ENCODE data around the gene BBS12.

The BBS12 gene

GRCh38 chr4:122731676-122732075 is 828 bp upstream of the BBS12 start:
- Mint-ChIP-seq H3K4me3 (peak overlapping the region; percentile 85 to 98), H3K4me1 (ENCODE audit: low read depth in 2 of 2) (peaks cover 9 to 10% of the 10 kb centered on the region in 2 donors), H3K9me3 (no peaks in the 10 kb centered on the region), H3K27ac (peak overlapping the region; percentile 96 to 99), H3K36me3 (ENCODE audit: insufficient read depth) (peaks cover 18% of the 10 kb centered on the region), H3K27me3 (no peaks in the 10 kb centered on the region)
- DNase-seq, result no peak
- no peak for ATAC-seq (replicated peaks)

DNA sequence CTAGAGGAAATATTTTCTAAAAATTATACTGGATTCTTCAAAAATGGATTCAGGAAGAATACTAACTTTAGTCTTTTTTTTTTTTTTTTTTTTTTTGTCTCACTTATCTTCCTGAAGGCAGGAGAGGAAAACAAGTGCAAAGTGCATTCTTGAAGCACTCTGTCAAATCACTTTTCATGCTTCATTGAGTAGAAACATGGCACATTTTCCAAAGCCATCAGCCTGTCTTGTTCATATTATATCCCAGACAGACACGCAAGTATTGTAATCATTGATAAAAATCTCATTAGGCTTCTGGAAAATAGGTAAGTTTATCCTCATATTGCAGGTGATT is 1.2 kb downstream of the BBS12 start:
- no peak for ATAC-seq (replicated peaks)
- peak overlapping the region; percentile 96 to 99 for H3K27ac Mint-ChIP-seq
- H3K4me1 Mint-ChIP-seq (ENCODE audit: low read depth in 2 of 2), result peaks cover 9 to 10% of the 10 kb centered on the region in 2 donors
- H3K4me3 Mint-ChIP-seq, result peak overlapping the region; percentile 85 to 98
- H3K27me3 Mint-ChIP-seq, result no peaks in the 10 kb centered on the region
- DNase-seq, result no peak
- H3K36me3 Mint-ChIP-seq (ENCODE audit: insufficient read depth), result peaks cover 18% of the 10 kb centered on the region
- no peaks in the 10 kb centered on the region for H3K9me3 Mint-ChIP-seq

GRCh38 chr4:122739174-122739573 is 6.7 kb downstream of the BBS12 start:
- H3K27me3 Mint-ChIP-seq, result no peaks in the 10 kb centered on the region
- no peak overlapping the region for H3K4me3 Mint-ChIP-seq
- peaks cover 0 to 3% of the 10 kb centered on the region in 2 donors for H3K4me1 Mint-ChIP-seq (ENCODE audit: low read depth in 2 of 2)
- no peaks in the 10 kb centered on the region for H3K9me3 Mint-ChIP-seq
- ATAC-seq (replicated peaks) (no peak), DNase-seq (no peak)
- H3K36me3 Mint-ChIP-seq (ENCODE audit: insufficient read depth), result peaks cover 2% of the 10 kb centered on the region
- H3K27ac Mint-ChIP-seq, result no peak overlapping the region

DNA sequence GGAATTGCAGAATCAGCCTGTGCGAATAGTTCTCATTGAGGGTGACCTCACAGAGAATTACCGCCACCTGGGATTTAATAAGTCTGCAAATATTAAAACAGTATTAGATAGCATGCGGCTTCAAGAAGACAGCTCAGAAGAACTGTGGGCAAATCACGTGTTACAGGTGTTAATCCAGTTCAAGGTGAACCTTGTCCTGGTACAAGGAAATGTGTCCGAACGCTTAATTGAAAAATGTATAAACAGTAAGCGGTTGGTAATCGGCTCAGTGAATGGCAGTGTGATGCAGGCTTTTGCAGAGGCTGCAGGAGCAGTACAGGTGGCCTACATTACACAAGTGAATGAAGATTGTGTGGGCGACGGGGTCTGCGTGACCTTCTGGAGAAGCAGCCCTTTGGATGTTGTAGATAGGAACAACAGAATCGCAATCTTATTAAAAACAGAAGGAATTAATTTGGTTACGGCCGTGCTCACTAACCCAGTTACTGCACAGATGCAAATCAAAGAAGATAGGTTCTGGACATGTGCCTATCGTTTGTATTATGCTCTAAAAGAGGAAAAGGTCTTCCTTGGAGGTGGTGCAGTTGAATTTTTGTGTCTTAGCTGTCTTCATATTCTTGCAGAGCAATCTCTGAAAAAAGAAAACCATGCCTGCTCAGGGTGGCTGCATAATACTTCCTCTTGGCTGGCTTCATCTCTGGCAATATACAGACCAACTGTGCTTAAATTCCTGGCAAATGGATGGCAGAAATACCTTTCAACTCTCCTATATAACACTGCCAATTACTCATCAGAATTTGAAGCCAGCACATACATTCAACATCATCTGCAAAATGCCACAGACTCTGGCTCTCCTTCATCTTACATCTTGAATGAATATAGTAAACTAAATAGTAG is 10.7 kb downstream of the BBS12 start:
- no peak overlapping the region for H3K4me3 Mint-ChIP-seq
- H3K9me3 Mint-ChIP-seq, result no peaks in the 10 kb centered on the region
- ATAC-seq (replicated peaks), result no peak
- H3K36me3 Mint-ChIP-seq (ENCODE audit: insufficient read depth), result no peaks in the 10 kb centered on the region
- H3K27me3 Mint-ChIP-seq, result no peaks in the 10 kb centered on the region
- no peak for DNase-seq
- no peak overlapping the region for H3K27ac Mint-ChIP-seq
- peaks cover 2 to 6% of the 10 kb centered on the region in 2 donors for H3K4me1 Mint-ChIP-seq (ENCODE audit: low read depth in 2 of 2)

GRCh38 chr4:122744229-122744628 is 11.7 kb downstream of the BBS12 start:
- H3K4me3 Mint-ChIP-seq, result no peak overlapping the region
- peaks cover 2 to 6% of the 10 kb centered on the region in 2 donors for H3K4me1 Mint-ChIP-seq (ENCODE audit: low read depth in 2 of 2)
- ATAC-seq (replicated peaks), result no peak
- no peaks in the 10 kb centered on the region for H3K9me3 Mint-ChIP-seq
- no peaks in the 10 kb centered on the region for H3K36me3 Mint-ChIP-seq (ENCODE audit: insufficient read depth)
- DNase-seq, result no peak
- H3K27me3 Mint-ChIP-seq, result no peaks in the 10 kb centered on the region
- H3K27ac Mint-ChIP-seq, result no peak overlapping the region

- Mint-ChIP-seq H3K27ac (no peak overlapping the region), H3K36me3 (ENCODE audit: insufficient read depth) (no peaks in the 10 kb centered on the region), H3K9me3 (no peaks in the 10 kb centered on the region), H3K4me3 (no peak overlapping the region), H3K27me3 (peaks cover 19 to 20% of the 10 kb centered on the region in 2 donors), H3K4me1 (ENCODE audit: low read depth in 2 of 2) (peaks cover 2 to 6% of the 10 kb centered on the region in 2 donors)
- DNase-seq (no peak), ATAC-seq (replicated peaks) (no peak)
Measured at GRCh38 chr4:122746485-122746965, 14.0 kb downstream of the BBS12 start.

DNA sequence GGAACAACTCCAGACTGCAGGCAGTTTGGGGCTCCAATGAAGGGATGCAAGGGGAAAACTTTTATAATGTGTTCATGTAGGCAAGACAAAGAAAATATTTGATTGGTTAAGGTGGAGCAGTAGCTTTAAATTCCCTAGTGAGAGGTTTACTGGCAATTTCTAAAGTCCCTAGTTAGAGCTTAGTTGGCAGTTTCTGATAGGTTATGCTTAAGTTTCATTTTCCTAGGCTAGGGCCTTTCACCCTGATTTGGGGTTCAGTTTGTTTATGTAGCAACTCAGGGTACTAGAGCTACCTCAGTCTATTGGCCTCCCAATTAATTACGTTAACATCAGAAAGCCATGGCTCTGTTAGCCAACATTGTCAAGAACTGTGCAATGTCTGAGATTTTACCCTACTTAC is 14.6 kb downstream of the BBS12 start:
- Mint-ChIP-seq H3K4me1 (ENCODE audit: low read depth in 2 of 2) (peaks cover 2 to 6% of the 10 kb centered on the region in 2 donors), H3K4me3 (no peak overlapping the region), H3K36me3 (ENCODE audit: insufficient read depth) (no peaks in the 10 kb centered on the region), H3K27ac (no peak overlapping the region), H3K9me3 (no peaks in the 10 kb centered on the region), H3K27me3 (peaks cover 24 to 25% of the 10 kb centered on the region in 2 donors)
- ATAC-seq (replicated peaks), result no peak
- DNase-seq, result no peak

- Mint-ChIP-seq H3K9me3 (no peaks in the 10 kb centered on the region), H3K27me3 (peaks cover 30 to 31% of the 10 kb centered on the region in 2 donors), H3K4me3 (no peak overlapping the region), H3K27ac (no peak overlapping the region), H3K4me1 (ENCODE audit: low read depth in 2 of 2) (peaks cover 2 to 6% of the 10 kb centered on the region in 2 donors), H3K36me3 (ENCODE audit: insufficient read depth) (no peaks in the 10 kb centered on the region)
- ATAC-seq (replicated peaks) (no peak), DNase-seq (no peak)
Measured at GRCh38 chr4:122747883-122748282, 15.4 kb downstream of the BBS12 start.

- Mint-ChIP-seq H3K36me3 (ENCODE audit: insufficient read depth) (no peaks in the 10 kb centered on the region), H3K4me1 (ENCODE audit: low read depth in 2 of 2) (peaks cover 2 to 6% of the 10 kb centered on the region in 2 donors), H3K9me3 (no peaks in the 10 kb centered on the region), H3K27ac (no peak overlapping the region), H3K4me3 (no peak overlapping the region), H3K27me3 (peaks cover 35 to 41% of the 10 kb centered on the region in 2 donors)
- DNase-seq, result no peak
- ATAC-seq (replicated peaks), result no peak
Measured at GRCh38 chr4:122749704-122750454, 17.4 kb downstream of the BBS12 start.

- Mint-ChIP-seq H3K27me3 (peaks cover 24 to 43% of the 10 kb centered on the region in 2 donors), H3K4me3 (no peak overlapping the region), H3K36me3 (ENCODE audit: insufficient read depth) (peaks cover 2% of the 10 kb centered on the region), H3K4me1 (ENCODE audit: low read depth in 2 of 2) (no peaks in the 10 kb centered on the region), H3K27ac (no peak overlapping the region), H3K9me3 (no peaks in the 10 kb centered on the region)
- no peak for DNase-seq
- no peak for ATAC-seq (replicated peaks)
Measured at GRCh38 chr4:122755675-122756074, 23.2 kb downstream of the BBS12 start.

DNA sequence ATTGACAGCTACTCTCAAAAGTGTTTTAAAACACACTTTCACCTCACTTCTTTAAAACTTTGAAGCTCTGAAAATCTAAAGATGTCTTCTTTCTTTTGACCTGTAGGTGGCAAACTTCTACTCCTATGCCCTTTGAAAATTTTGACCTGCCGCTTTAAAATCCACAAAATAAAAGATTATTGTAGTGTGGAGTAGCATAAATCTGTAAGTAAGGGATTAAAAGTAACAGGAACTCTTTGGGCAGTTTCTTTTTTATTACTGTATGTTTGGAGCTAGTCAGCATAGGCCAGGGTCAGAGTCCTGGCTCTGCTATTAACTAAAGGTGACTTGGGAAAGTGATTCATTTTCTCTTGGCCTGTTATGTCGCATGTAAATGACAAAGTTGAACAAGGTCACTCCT is 25.5 kb downstream of the BBS12 start:
- Mint-ChIP-seq H3K4me3 (no peak overlapping the region), H3K9me3 (no peaks in the 10 kb centered on the region), H3K4me1 (ENCODE audit: low read depth in 2 of 2) (peaks cover 11 to 19% of the 10 kb centered on the region in 2 donors), H3K27me3 (peaks cover 5 to 21% of the 10 kb centered on the region in 2 donors), H3K36me3 (ENCODE audit: insufficient read depth) (peaks cover 2% of the 10 kb centered on the region), H3K27ac (no peak overlapping the region)
- ATAC-seq (replicated peaks) (no peak), DNase-seq (no peak)

DNA sequence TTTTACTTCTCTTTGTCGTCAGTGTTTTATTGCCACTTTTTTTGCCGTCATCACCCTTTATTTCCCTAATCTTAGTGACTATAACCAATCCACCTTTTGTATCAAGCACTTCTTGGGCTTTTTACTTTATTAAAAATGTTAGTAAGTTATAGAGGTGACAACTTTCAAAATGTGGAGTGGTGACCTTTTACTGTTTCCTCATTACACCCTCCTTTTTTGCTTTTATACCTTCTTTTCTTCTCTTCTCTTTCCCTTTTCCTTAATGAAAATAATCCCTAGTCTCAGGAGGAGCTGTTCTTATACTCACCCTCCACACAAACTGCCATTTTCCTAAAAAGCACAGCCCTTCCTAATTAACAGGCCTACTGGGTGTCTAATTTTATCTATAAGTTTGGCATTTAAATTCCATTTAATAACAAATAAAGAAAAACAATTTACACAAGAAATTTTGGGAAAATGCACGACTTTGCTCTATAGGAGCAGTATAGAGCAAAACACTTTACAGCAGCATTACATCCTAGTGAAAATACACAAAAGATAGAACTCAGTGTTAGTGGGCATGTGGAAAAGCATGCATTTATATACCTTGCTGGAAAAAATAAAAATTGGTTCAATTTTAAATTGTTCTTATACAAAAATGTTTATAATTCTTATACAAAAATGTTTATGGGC is 27.3 kb downstream of the BBS12 start:
- H3K4me3 Mint-ChIP-seq, result no peak overlapping the region
- DNase-seq, result no peak
- H3K36me3 Mint-ChIP-seq (ENCODE audit: insufficient read depth), result peaks cover 2% of the 10 kb centered on the region
- no peak overlapping the region for H3K27ac Mint-ChIP-seq
- no peak for ATAC-seq (replicated peaks)
- H3K9me3 Mint-ChIP-seq, result no peaks in the 10 kb centered on the region
- peaks cover 0 to 13% of the 10 kb centered on the region in 2 donors for H3K27me3 Mint-ChIP-seq
- peaks cover 13 to 24% of the 10 kb centered on the region in 2 donors for H3K4me1 Mint-ChIP-seq (ENCODE audit: low read depth in 2 of 2)

DNA sequence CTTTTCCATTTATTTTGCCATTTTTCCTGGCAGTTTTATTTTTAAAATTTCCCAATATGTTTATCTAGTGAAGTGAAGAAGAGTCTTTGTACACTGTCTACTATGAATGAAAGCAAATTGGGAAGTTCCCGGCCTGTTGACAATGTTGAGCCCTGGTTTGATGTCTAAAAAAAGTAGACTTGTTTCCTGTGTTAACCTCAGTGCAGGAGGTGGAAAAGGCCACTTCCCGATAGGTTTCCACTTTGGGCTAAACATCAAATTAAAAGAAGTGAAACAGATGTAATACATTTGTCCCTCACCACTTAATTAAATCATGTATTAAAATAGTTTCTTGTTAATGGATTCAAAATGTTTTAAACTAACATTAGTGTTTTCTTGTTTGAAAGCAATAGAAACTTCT is 30.0 kb downstream of the BBS12 start:
- H3K27me3 Mint-ChIP-seq, result no peaks in the 10 kb centered on the region
- peaks cover 13 to 24% of the 10 kb centered on the region in 2 donors for H3K4me1 Mint-ChIP-seq (ENCODE audit: low read depth in 2 of 2)

More for the DNA sequence above, 30.0 kb downstream of the BBS12 start:
- peak; percentile 20 to 28 (median 26) for DNase-seq
- H3K27ac Mint-ChIP-seq, result peak overlapping the region in 1 of 2 donors; percentile 79
- H3K4me3 Mint-ChIP-seq, result peak overlapping the region; percentile 36 to 46
- peaks cover 2% of the 10 kb centered on the region for H3K36me3 Mint-ChIP-seq (ENCODE audit: insufficient read depth)
- H3K9me3 Mint-ChIP-seq, result no peaks in the 10 kb centered on the region
- peak; percentile 99 for ATAC-seq (replicated peaks)

Measured in effector memory CD8-positive, alpha-beta T cell (primary cell).